ENCODE results near the gene CMSS1. TPM values are rescaled to one million over a fixed set of nuclear protein-coding genes. Genes with fewer than 3 reads are reported as not detected.

The CMSS1 gene
- total RNA-seq, 4 donors from 2014 or later = 2.4 to 29.9 (median 5.2) TPM

DNA sequence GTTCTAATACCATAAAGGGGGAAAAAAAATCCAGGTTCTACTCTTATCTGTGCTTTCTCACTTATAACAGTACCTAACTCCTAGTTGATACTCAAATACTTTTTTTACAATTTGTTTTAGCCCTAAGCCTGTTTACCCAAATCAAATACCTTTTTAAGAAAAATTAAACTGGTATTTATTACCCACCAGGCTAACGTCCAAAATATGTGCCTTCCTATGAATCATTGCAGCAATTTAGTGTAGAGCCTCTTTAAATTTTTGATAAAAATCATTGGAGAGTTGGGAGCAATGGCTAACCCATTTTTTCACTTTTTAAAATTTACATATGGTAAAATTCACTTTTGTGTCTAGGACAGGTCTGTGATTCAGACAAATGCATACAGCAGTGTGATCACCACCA lies 268.7 kb downstream of the CMSS1 start:
- H3K4me3 ChIP-seq = no peak overlapping the region
- TF ChIP-seq POLR2A (IDR thresholded peaks at IDR 0.05) = no peak
- TF ChIP-seq CTCF (IDR thresholded peaks at IDR 0.05) = no peak
- TF ChIP-seq EP300 (IDR thresholded peaks at IDR 0.05; ENCODE audit: low read depth) = no peak
- TF ChIP-seq POLR2AphosphoS5 (IDR thresholded peaks at IDR 0.05) = no peak
- H3K27me3 ChIP-seq = no peaks in the 10 kb centered on the region
- H3K27ac ChIP-seq = peak overlapping the region; percentile 2 to 49 (median 16)
- in situ Hi-C loops (cut with MboI; ENCODE audit: low pct_ligation_motif_present in 1 of 4, low pct_unique_long_range_greater_than_20kb in 1 of 4, low sequenced_read_pairs in 3 of 4) (no loop called here), intact Hi-C loops (cut with DNase I; ENCODE audit: low total_unique reads) (no loop called here)
- whole genome bisulfite sequencing, 2 donors (ENCODE audit: low coverage in 1 of 2) = 67 to 72% methylated on average over 1 of the region's 1 CpG
- no peak for DNase-seq
- H3K36me3 ChIP-seq = no peaks in the 10 kb centered on the region
- peaks cover 0 to 7% (median 2%) of the 10 kb centered on the region in 4 donors for H3K4me1 ChIP-seq
- no peaks in the 10 kb centered on the region for H3K9me3 ChIP-seq

DNA sequence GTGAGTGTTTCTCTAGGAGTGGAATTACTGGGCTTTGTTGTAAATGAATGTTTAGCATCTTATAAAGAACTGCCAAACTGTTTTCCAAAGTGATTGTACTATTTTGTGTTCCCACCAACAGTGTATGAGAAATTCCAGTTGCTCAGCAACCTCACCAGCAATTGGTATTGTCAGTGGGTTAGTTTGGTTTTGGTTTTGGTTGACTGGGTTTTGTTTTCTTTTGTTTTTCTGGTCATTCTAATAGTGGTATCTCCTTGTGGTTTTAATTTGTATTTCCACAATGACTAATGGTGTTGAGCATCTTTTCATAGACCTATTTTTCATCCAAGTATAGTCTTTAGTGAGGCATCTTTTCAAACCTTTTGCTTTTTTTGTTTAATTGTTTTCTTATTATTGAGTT lies 269.5 kb downstream of the CMSS1 start:
- in situ Hi-C loops (cut with MboI; ENCODE audit: low pct_ligation_motif_present in 1 of 4, low pct_unique_long_range_greater_than_20kb in 1 of 4, low sequenced_read_pairs in 3 of 4) = no loop called here
- intact Hi-C loops (cut with DNase I; ENCODE audit: low total_unique reads) = no loop called here
- Histone ChIP-seq H3K36me3 (no peaks in the 10 kb centered on the region), H3K9me3 (no peaks in the 10 kb centered on the region), H3K27ac (peak overlapping the region; percentile 2 to 49 (median 16)), H3K4me1 (peaks cover 0 to 7% (median 2%) of the 10 kb centered on the region in 4 donors), H3K27me3 (no peaks in the 10 kb centered on the region), H3K4me3 (no peak overlapping the region)
- TF ChIP-seq POLR2AphosphoS5 (IDR thresholded peaks at IDR 0.05) (no peak), EP300 (IDR thresholded peaks at IDR 0.05; ENCODE audit: low read depth) (no peak), POLR2A (IDR thresholded peaks at IDR 0.05) (no peak), CTCF (IDR thresholded peaks at IDR 0.05) (no peak)
- DNase-seq = no peak

DNA sequence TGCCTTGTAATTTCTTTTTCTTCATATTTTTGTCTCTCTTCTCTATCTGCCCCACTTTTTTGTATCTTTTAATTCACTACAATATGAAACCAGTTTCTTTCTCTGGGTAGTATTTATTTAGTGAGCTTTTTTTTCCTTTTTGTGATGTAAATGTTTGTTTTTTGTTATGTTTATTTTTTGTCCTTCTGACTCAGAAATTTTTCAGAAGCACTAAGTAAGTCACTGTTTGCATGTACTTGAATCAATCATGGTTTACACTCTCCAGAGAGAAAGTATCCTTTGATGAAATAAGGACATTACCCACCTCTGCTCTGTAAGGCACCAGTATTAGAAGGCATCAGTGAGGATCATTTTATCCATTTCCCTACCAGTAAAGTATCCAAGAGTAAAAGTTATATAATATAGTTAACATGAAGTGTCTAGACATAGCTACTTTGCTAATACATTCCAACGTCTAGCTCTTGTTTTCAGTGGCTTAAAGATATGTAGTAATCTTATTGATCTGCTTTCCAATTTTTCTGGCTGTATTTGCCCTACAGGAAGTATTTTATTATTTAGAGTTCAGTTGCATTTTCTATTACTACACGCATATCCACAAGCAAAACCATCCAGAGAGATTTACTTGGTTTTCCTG lies 271.2 kb downstream of the CMSS1 start:
- in situ Hi-C loops (cut with MboI; ENCODE audit: low pct_ligation_motif_present in 1 of 4, low pct_unique_long_range_greater_than_20kb in 1 of 4, low sequenced_read_pairs in 3 of 4) (no loop called here), intact Hi-C loops (cut with DNase I; ENCODE audit: low total_unique reads) (no loop called here)
- WGBS, 2 donors (ENCODE audit: low coverage in 1 of 2) = 79 to 83% methylated on average over 2 of the region's 2 CpGs

More for the DNA sequence above, 271.2 kb downstream of the CMSS1 start:
- peaks cover 0 to 7% (median 2%) of the 10 kb centered on the region in 4 donors for H3K4me1 ChIP-seq
- H3K9me3 ChIP-seq = no peaks in the 10 kb centered on the region
- no peak overlapping the region for H3K4me3 ChIP-seq
- no peaks in the 10 kb centered on the region for H3K27me3 ChIP-seq
- DNase-seq = no peak
- peak overlapping the region in 2 of 4 donors; percentile 2 to 18 for H3K27ac ChIP-seq
- TF ChIP-seq POLR2A (IDR thresholded peaks at IDR 0.05) = no peak
- no peak for TF ChIP-seq POLR2AphosphoS5 (IDR thresholded peaks at IDR 0.05)
- no peak for TF ChIP-seq CTCF (IDR thresholded peaks at IDR 0.05)
- TF ChIP-seq EP300 (IDR thresholded peaks at IDR 0.05; ENCODE audit: low read depth) = no peak
- no peaks in the 10 kb centered on the region for H3K36me3 ChIP-seq
